Measurements from ENCODE around the gene TEX36. TPM values are rescaled to one million over a fixed set of nuclear protein-coding genes. Genes with fewer than 3 reads are reported as not detected.
"Not testable (repeated sequence)": the region's sequence is repeated elsewhere in the genome, so short reads cannot be mapped to it uniquely, and the experiment has no call there.

TEX36 gene
- total RNA-seq, 1 donor from 2014 or later = not detected

DNA sequence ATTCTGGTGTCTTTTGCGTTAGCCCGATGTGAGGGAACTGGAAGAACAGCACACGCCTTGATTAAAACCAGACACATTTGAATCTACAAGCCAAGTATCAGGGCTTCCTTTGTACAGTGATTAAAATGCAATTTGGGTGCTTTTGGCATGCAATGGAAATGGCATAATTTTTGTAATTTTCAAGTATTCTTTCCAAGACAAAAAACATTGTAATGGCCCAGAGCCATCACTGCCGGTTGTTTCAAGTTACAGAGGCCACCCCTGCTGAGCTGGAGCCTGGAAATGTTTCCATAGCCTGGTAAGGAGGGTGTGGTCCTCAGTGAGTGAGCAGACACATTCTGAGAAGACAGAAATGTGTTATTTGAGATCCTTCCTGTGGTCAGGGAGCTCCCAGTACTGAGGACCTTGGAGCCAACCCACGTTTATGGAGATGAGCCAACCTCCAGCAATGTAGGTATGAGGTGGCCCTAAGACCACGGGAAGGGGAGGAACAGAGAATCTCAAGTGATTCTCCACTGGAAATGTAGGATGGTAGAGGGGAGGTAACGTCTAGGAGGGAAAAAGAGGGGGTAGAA lies 20.9 kb downstream of the TEX36 start:
- Mint-ChIP-seq H3K36me3 (ENCODE audit: unreplicated experiment) (no peaks in the 10 kb centered on the region), H3K27me3 (ENCODE audit: unreplicated experiment) (no peaks in the 10 kb centered on the region), H3K9me3 (ENCODE audit: unreplicated experiment) (peaks cover 1% of the 10 kb centered on the region), H3K4me1 (ENCODE audit: low read depth, unreplicated experiment) (no peaks in the 10 kb centered on the region), H3K4me3 (ENCODE audit: unreplicated experiment) (no peak overlapping the region), H3K27ac (ENCODE audit: unreplicated experiment) (no peak overlapping the region)
- DNase-seq = no peak
- TF ChIP-seq, protein P1, sequence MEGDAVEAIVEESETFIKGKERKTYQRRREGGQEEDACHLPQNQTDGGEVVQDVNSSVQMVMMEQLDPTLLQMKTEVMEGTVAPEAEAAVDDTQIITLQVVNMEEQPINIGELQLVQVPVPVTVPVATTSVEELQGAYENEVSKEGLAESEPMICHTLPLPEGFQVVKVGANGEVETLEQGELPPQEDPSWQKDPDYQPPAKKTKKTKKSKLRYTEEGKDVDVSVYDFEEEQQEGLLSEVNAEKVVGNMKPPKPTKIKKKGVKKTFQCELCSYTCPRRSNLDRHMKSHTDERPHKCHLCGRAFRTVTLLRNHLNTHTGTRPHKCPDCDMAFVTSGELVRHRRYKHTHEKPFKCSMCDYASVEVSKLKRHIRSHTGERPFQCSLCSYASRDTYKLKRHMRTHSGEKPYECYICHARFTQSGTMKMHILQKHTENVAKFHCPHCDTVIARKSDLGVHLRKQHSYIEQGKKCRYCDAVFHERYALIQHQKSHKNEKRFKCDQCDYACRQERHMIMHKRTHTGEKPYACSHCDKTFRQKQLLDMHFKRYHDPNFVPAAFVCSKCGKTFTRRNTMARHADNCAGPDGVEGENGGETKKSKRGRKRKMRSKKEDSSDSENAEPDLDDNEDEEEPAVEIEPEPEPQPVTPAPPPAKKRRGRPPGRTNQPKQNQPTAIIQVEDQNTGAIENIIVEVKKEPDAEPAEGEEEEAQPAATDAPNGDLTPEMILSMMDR (IDR thresholded peaks at IDR 0.05; ENCODE audit: partially characterized antibody, unreplicated experiment) = no peak

- TF ChIP-seq, protein P1 (IDR thresholded peaks at IDR 0.05; ENCODE audit: partially characterized antibody, unreplicated experiment) = no peak
- H3K27ac Mint-ChIP-seq (ENCODE audit: unreplicated experiment) = no peak overlapping the region
- H3K9me3 Mint-ChIP-seq (ENCODE audit: unreplicated experiment) = peaks cover 1% of the 10 kb centered on the region
- no peak for DNase-seq
- no peaks in the 10 kb centered on the region for H3K27me3 Mint-ChIP-seq (ENCODE audit: unreplicated experiment)
- no peaks in the 10 kb centered on the region for H3K4me1 Mint-ChIP-seq (ENCODE audit: low read depth, unreplicated experiment)
- H3K4me3 Mint-ChIP-seq (ENCODE audit: unreplicated experiment) = no peak overlapping the region
- H3K36me3 Mint-ChIP-seq (ENCODE audit: unreplicated experiment) = no peaks in the 10 kb centered on the region
Measured at GRCh38 chr10:125661431-125661940, 21.5 kb downstream of the TEX36 start.

- Mint-ChIP-seq H3K9me3 (ENCODE audit: unreplicated experiment) (no peaks in the 10 kb centered on the region), H3K27me3 (ENCODE audit: unreplicated experiment) (no peaks in the 10 kb centered on the region), H3K36me3 (ENCODE audit: unreplicated experiment) (no peaks in the 10 kb centered on the region), H3K27ac (ENCODE audit: unreplicated experiment) (no peak overlapping the region), H3K4me3 (ENCODE audit: unreplicated experiment) (no peak overlapping the region), H3K4me1 (ENCODE audit: low read depth, unreplicated experiment) (no peaks in the 10 kb centered on the region)
- TF ChIP-seq, protein P1 (IDR thresholded peaks at IDR 0.05; ENCODE audit: partially characterized antibody, unreplicated experiment) = no peak
- DNase-seq = no peak
Measured at GRCh38 chr10:125659071-125659470, 23.9 kb downstream of the TEX36 start.

- TF ChIP-seq, protein P1 (IDR thresholded peaks at IDR 0.05; ENCODE audit: partially characterized antibody, unreplicated experiment) = no peak
- Mint-ChIP-seq H3K4me1 (ENCODE audit: low read depth, unreplicated experiment) (no peaks in the 10 kb centered on the region), H3K27ac (ENCODE audit: unreplicated experiment) (no peak overlapping the region), H3K9me3 (ENCODE audit: unreplicated experiment) (no peaks in the 10 kb centered on the region), H3K27me3 (ENCODE audit: unreplicated experiment) (no peaks in the 10 kb centered on the region), H3K36me3 (ENCODE audit: unreplicated experiment) (no peaks in the 10 kb centered on the region), H3K4me3 (ENCODE audit: unreplicated experiment) (no peak overlapping the region)
- no peak for DNase-seq
Measured at GRCh38 chr10:125656523-125656922, 26.4 kb downstream of the TEX36 start.

GRCh38 chr10:125653113-125653512 lies 29.9 kb downstream of the TEX36 start:
- not testable (repeated sequence) for H3K27ac Mint-ChIP-seq (ENCODE audit: unreplicated experiment); H3K27me3 Mint-ChIP-seq (ENCODE audit: unreplicated experiment); H3K4me1 Mint-ChIP-seq (ENCODE audit: low read depth, unreplicated experiment); H3K4me3 Mint-ChIP-seq (ENCODE audit: unreplicated experiment); H3K9me3 Mint-ChIP-seq (ENCODE audit: unreplicated experiment); H3K36me3 Mint-ChIP-seq (ENCODE audit: unreplicated experiment); DNase-seq

Data from glutamatergic neuron (in vitro differentiated cells).